ENCODE measurements around the gene JCAD.

DNA sequence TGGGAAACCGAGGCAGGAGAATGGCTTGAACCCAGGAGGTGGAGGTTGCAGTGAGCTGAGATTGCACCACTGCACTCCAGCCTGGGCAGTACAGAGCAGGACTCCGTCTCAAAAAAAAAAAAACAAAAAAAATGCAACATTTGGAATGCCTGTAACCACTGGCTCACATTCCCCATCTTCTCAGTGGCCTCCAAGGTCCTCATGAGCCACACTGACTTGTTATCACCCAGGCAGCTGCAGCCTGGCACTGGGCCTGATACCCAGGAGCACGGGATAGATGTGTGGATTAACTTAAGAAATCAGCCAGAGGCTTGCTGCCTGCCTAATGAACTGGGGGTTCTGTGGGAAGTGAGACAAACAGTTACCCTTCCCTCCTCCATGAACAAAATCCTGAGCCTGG lies 23.0 kb downstream of the JCAD start:
- TF ChIP-seq POLR2A (IDR thresholded peaks at IDR 0.05): no peak
- TF ChIP-seq POLR2AphosphoS5 (IDR thresholded peaks at IDR 0.05): no peak

All from prostate gland (tissue), 1 donor.